SK-N-SH treated with all-trans-retinoic acid at 6 μM for 48 hours (cell line): ENCODE results near the gene WDR37.
"Not testable (repeated sequence)": the region's sequence is repeated elsewhere in the genome, so short reads cannot be mapped to it uniquely, and the experiment has no call there.

Experiments used
- ATAC-seq: fragments of 200-7000 bp; cut with Tn5 transposase; 3 replicates; pipeline ENCODE4 v1.9.1; 2020; ENCODE audit warnings: mild to moderate bottlenecking, moderate library complexity
- BACH2 ChIP-seq: fragments of 250-450 bp; sonication (Bioruptor Pico); IDR thresholded peaks from 2 replicates; pipeline ENCODE4 v1.9.0; 2021; ENCODE audit warnings: mild to moderate bottlenecking, borderline replicate concordance
- CSDC2 ChIP-seq: fragments of 250-450 bp; sonication (Bioruptor Pico); IDR thresholded peaks from 2 replicates; pipeline ENCODE4 v1.5.0; 2020; ENCODE audit warnings: mild to moderate bottlenecking, moderate library complexity
- CSRNP3 ChIP-seq: fragments of 250-450 bp; sonication (Bioruptor Pico); IDR thresholded peaks from 2 replicates; pipeline ENCODE4 v1.5.1; 2021; ENCODE audit warnings: mild to moderate bottlenecking, moderate library complexity
- OSR1 ChIP-seq: fragments of 250-450 bp; sonication (Bioruptor Pico); IDR thresholded peaks from 2 replicates; pipeline ENCODE4 v1.8.0; 2022; ENCODE audit warnings: moderate library complexity, mild to moderate bottlenecking, inconsistent platforms
- PATZ1 ChIP-seq: fragments of 250-450 bp; sonication (Bioruptor Pico); IDR thresholded peaks from 2 replicates; pipeline ENCODE4 v1.8.0; 2020; ENCODE audit warnings: mild to moderate bottlenecking, moderate library complexity, borderline replicate concordance
- SNAI2 ChIP-seq: fragments of 250-450 bp; sonication (Bioruptor Pico); IDR thresholded peaks from 2 replicates; pipeline ENCODE4 v1.5.0; 2020; ENCODE audit warnings: mild to moderate bottlenecking, moderate library complexity
- TCF4 ChIP-seq: fragments of 250-450 bp; sonication (Bioruptor Pico); IDR thresholded peaks from 2 replicates; pipeline ENCODE4 v1.8.0; 2021; ENCODE audit warnings: mild to moderate bottlenecking, moderate library complexity, borderline replicate concordance
- TSHZ2 ChIP-seq: fragments of 250-450 bp; sonication (Bioruptor Pico); IDR thresholded peaks from 2 replicates; pipeline ENCODE4 v1.5.0; 2020; ENCODE audit warnings: mild to moderate bottlenecking, moderate library complexity
- ZC3H10 ChIP-seq: fragments of 250-450 bp; sonication (Bioruptor Pico); IDR thresholded peaks from 2 replicates; pipeline ENCODE4 v1.5.1; 2021; ENCODE audit warnings: mild to moderate bottlenecking, moderate library complexity
- ZNF8 ChIP-seq: fragments of 450-650 bp; formaldehyde crosslinking; IDR thresholded peaks from 2 replicates; pipeline ENCODE4 v1.5.0; 2020; ENCODE audit warnings: mild to moderate bottlenecking, moderate library complexity
- TF ChIP-seq, protein P1 (sequence below): fragments of 250-450 bp; sonication (Bioruptor Pico); IDR thresholded peaks from 2 replicates; pipeline ENCODE4 v1.8.0; 2021; ENCODE audit warnings: low read depth, mild to moderate bottlenecking, moderate library complexity, borderline replicate concordance

Gene WDR37

GRCh38 chr10:1158066-1158465 lies 101.9 kb downstream of the WDR37 start:
- no peak for ATAC-seq
- TF ChIP-seq CSRNP3 (CRISPR knock-in tag): no peak
- no peak for TF ChIP-seq TCF4
- TF ChIP-seq OSR1 (CRISPR knock-in tag): no peak
- TF ChIP-seq, protein P1, sequence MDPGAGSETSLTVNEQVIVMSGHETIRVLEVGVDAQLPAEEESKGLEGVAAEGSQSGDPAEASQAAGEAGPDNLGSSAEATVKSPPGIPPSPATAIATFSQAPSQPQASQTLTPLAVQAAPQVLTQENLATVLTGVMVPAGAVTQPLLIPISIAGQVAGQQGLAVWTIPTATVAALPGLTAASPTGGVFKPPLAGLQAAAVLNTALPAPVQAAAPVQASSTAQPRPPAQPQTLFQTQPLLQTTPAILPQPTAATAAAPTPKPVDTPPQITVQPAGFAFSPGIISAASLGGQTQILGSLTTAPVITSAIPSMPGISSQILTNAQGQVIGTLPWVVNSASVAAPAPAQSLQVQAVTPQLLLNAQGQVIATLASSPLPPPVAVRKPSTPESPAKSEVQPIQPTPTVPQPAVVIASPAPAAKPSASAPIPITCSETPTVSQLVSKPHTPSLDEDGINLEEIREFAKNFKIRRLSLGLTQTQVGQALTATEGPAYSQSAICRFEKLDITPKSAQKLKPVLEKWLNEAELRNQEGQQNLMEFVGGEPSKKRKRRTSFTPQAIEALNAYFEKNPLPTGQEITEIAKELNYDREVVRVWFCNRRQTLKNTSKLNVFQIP (CRISPR knock-in tag): no peak
- TF ChIP-seq BACH2 (CRISPR knock-in tag): no peak
- no peak for TF ChIP-seq CSDC2
- TF ChIP-seq ZC3H10 (CRISPR knock-in tag): no peak
- no peak for TF ChIP-seq PATZ1

DNA sequence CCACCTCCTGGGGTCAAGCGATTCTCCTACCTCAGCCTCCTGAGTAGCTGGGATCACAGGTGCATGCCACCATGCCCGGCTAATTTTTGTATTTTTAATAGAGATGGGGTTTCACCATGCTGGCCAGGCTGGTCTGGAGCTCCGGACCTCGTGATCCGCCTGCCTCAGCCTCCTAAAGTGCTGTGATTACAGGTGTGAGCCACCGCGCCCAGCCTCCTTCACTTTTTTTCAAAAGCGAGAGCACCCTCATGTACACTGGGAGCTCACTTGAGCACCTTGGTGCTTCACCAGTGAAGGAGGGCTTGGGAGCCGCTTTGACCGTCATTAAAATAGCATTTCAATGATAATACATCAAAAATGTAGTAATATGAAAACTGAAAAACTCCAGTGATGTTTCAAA lies 102.4 kb downstream of the WDR37 start:
- ATAC-seq: not testable (repeated sequence)

GRCh38 chr10:1159131-1160061 lies 103.2 kb downstream of the WDR37 start:
- no peak for TF ChIP-seq CSRNP3 (CRISPR knock-in tag)
- ATAC-seq: no peak

DNA sequence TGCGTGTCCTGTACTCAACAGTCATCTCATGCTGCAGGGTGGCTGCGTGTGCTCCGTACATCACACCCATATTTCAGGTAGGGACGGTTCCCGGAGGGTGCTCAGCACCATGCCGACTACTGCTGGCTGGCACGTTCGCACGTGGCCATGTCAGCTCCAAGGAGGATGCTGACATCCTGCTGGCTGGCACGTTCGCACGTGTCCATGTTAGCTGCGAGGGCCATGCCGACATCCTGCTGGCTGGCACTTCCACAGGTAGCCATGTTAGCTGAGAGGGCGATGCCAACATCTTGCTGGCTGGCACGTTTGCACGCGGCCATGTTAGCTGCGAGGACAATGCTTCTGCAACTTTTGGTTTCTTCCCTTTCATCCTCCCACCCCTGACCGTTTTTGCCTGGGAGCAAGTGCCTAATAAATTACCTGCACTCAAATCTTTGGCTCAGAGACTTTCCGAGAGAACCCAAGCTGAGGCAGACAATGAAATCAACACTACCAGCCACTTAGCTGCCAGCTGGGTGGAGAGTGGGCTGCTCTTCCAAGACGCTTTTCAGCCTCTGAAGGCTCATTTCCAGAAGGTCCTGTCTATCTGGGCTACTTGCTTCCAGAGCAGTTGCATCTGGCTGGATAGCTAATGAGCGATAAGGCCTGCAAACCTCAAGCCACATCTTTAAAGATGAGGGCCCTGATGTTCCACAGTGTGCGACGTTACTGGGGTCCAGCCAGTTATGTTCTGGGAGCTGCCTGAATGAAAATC lies 104.6 kb downstream of the WDR37 start:
- no peak for ATAC-seq
- TF ChIP-seq TSHZ2 (CRISPR knock-in tag) (no peak), OSR1 (CRISPR knock-in tag) (no peak), SNAI2 (CRISPR knock-in tag) (no peak), BACH2 (CRISPR knock-in tag) (no peak), ZNF8 (CRISPR knock-in tag) (no peak), ZC3H10 (CRISPR knock-in tag) (no peak)
- TF ChIP-seq, protein P1 (CRISPR knock-in tag): no peak

- ATAC-seq: not testable (repeated sequence)
These were observed 105.1 kb downstream of the WDR37 start for GRCh38 chr10:1161315-1161673.
